HCT116 (cell line): Measurements from ENCODE around the gene SOS1.

Experiments used
- EZH2 ChIP-seq: fragments of 200-600 bp; sonication (generic); IDR thresholded peaks from 2 replicates; pipeline ENCODE4 v1.6.1; 2017; ENCODE audit warnings: antibody characterized with exemption, mixed run types
- JUND ChIP-seq: IDR thresholded peaks from 2 replicates; pipeline ENCODE4 v1.6.1; 2012
- POLR2A ChIP-seq: IDR thresholded peaks from 2 replicates; pipeline ENCODE4 v1.7.0; 2011; ENCODE audit warnings: borderline replicate concordance; ENCODE audit not compliant: insufficient read depth, insufficient read length; ENCODE audit errors: extremely low read depth
- POLR2AphosphoS5 ChIP-seq: IDR thresholded peaks from 2 replicates; pipeline ENCODE4 v1.6.1; 2011; ENCODE audit warnings: mild to moderate bottlenecking, low read depth, low read length, moderate library complexity
- RAD21 ChIP-seq: IDR thresholded peaks from 2 replicates; pipeline ENCODE4 v1.6.1; 2012; ENCODE audit warnings: low read depth, mild to moderate bottlenecking
- TF ChIP-seq, protein P1 (sequence below), 3 experiments: fragments of 200-600 bp in 1 of 3; sonication (generic) in 1 of 3; IDR thresholded peaks in 2 of 3; conservative IDR thresholded peaks in 1 of 3; 2 replicates each; pipeline ENCODE4 v1.5.1; 2012 to 2017; ENCODE audit warnings: low read depth in 2 of 3, low read length in 2 of 3, antibody characterized with exemption in 1 of 3, borderline replicate concordance in 1 of 3, control low read depth in 1 of 3, mild to moderate bottlenecking in 1 of 3, mixed read lengths in 1 of 3, mixed run types in 1 of 3, moderate library complexity in 1 of 3; ENCODE audit not compliant: insufficient read depth in 1 of 3
- TF ChIP-seq, protein P2 (sequence below): IDR thresholded peaks from 2 replicates; pipeline ENCODE4 v1.6.1; 2012; ENCODE audit warnings: low read depth
- TF ChIP-seq, protein P3 (sequence below): IDR thresholded peaks from 2 replicates; pipeline ENCODE4 v1.6.1; 2012

DNA sequence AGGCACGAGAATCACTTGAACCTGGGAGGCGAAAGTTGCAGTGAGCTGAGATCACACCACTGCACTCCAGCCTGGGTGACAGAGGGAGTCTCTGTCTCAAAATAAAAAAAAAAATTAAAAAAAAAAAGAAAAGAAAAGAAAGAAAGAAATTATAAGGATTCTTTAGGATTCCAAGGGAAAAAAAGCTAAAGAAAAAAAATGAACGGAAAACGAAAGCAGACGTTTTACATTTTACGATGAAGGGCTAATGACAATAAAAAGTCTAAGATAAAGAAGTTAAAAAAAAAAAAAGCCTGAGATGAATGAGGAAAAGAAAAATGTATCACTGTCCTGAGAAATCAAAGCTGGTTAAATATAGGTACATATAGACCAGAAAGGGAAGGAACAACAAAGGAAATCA, 58.5 kb downstream of the SOS1 start:
- TF ChIP-seq, protein P1, sequence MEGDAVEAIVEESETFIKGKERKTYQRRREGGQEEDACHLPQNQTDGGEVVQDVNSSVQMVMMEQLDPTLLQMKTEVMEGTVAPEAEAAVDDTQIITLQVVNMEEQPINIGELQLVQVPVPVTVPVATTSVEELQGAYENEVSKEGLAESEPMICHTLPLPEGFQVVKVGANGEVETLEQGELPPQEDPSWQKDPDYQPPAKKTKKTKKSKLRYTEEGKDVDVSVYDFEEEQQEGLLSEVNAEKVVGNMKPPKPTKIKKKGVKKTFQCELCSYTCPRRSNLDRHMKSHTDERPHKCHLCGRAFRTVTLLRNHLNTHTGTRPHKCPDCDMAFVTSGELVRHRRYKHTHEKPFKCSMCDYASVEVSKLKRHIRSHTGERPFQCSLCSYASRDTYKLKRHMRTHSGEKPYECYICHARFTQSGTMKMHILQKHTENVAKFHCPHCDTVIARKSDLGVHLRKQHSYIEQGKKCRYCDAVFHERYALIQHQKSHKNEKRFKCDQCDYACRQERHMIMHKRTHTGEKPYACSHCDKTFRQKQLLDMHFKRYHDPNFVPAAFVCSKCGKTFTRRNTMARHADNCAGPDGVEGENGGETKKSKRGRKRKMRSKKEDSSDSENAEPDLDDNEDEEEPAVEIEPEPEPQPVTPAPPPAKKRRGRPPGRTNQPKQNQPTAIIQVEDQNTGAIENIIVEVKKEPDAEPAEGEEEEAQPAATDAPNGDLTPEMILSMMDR (IDR thresholded peaks at IDR 0.05 in 2 of 3, conservative IDR thresholded peaks at IDR 0.05 in 1 of 3; ENCODE audit: borderline replicate concordance in 1 of 3, insufficient read depth in 1 of 3, low read depth in 2 of 3, low read length in 2 of 3): no peak
- no peak for TF ChIP-seq POLR2AphosphoS5
- TF ChIP-seq RAD21: no peak
- TF ChIP-seq, protein P2, sequence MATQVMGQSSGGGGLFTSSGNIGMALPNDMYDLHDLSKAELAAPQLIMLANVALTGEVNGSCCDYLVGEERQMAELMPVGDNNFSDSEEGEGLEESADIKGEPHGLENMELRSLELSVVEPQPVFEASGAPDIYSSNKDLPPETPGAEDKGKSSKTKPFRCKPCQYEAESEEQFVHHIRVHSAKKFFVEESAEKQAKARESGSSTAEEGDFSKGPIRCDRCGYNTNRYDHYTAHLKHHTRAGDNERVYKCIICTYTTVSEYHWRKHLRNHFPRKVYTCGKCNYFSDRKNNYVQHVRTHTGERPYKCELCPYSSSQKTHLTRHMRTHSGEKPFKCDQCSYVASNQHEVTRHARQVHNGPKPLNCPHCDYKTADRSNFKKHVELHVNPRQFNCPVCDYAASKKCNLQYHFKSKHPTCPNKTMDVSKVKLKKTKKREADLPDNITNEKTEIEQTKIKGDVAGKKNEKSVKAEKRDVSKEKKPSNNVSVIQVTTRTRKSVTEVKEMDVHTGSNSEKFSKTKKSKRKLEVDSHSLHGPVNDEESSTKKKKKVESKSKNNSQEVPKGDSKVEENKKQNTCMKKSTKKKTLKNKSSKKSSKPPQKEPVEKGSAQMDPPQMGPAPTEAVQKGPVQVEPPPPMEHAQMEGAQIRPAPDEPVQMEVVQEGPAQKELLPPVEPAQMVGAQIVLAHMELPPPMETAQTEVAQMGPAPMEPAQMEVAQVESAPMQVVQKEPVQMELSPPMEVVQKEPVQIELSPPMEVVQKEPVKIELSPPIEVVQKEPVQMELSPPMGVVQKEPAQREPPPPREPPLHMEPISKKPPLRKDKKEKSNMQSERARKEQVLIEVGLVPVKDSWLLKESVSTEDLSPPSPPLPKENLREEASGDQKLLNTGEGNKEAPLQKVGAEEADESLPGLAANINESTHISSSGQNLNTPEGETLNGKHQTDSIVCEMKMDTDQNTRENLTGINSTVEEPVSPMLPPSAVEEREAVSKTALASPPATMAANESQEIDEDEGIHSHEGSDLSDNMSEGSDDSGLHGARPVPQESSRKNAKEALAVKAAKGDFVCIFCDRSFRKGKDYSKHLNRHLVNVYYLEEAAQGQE: no peak
- TF ChIP-seq POLR2A: no peak
- no peak for TF ChIP-seq EZH2
- TF ChIP-seq JUND: no peak
- TF ChIP-seq, protein P3, sequence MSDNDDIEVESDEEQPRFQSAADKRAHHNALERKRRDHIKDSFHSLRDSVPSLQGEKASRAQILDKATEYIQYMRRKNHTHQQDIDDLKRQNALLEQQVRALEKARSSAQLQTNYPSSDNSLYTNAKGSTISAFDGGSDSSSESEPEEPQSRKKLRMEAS: no peak
